Stimulated activated CD4-positive, alpha-beta T cell treated with anti-CD3 and anti-CD28 coated beads, Interleukin-4, amount 100 ng/mL, for 1 hour (primary cell): ENCODE data around the gene OPN3.

Source experiments
- DNase-seq: peaks from one replicate; pipeline ENCODE4 v3.0.0-alpha.2; 2020

OPN3 gene

GRCh38 chr1:241586905-241587512, 53.2 kb downstream of the OPN3 start:
- DNase-seq = no peak

- no peak for DNase-seq
Observed at GRCh38 chr1:241582921-241583321, 57.2 kb downstream of the OPN3 start.

GRCh38 chr1:241579434-241579833, 60.7 kb downstream of the OPN3 start:
- DNase-seq = no peak

- DNase-seq = no peak
Observed at GRCh38 chr1:241574154-241574553, 66.0 kb downstream of the OPN3 start.

- DNase-seq = no peak
Observed at GRCh38 chr1:241569848-241570247, 70.3 kb downstream of the OPN3 start.

- DNase-seq = no peak
Observed at GRCh38 chr1:241560849-241561187, 79.4 kb downstream of the OPN3 start.

- DNase-seq = no peak
Observed at GRCh38 chr1:241560146-241560848, 79.9 kb downstream of the OPN3 start.

GRCh38 chr1:241557551-241558193, 82.5 kb downstream of the OPN3 start:
- DNase-seq = no peak

GRCh38 chr1:241557031-241557430, 83.1 kb downstream of the OPN3 start:
- DNase-seq = no peak

GRCh38 chr1:241555526-241555925, 84.6 kb downstream of the OPN3 start:
- DNase-seq = no peak

- no peak for DNase-seq
Observed at GRCh38 chr1:241553886-241554592, 86.1 kb downstream of the OPN3 start.

GRCh38 chr1:241551759-241552638, 88.2 kb downstream of the OPN3 start:
- DNase-seq = peak; percentile 55

- DNase-seq = no peak
Observed at GRCh38 chr1:241550318-241550717, 89.9 kb downstream of the OPN3 start.

- DNase-seq = no peak
Observed at GRCh38 chr1:241548008-241548407, 92.2 kb downstream of the OPN3 start.
